Measurements from ENCODE around the gene CT47C1. TPM values are rescaled to one million over a fixed set of nuclear protein-coding genes. Genes with fewer than 3 reads are reported as not detected.

Gene CT47C1
- total and polyA plus RNA-seq, 10 of the 15 experiments (the other 5 are each of a cell fraction or from before 2014, with no cell fraction given): not detected

DNA sequence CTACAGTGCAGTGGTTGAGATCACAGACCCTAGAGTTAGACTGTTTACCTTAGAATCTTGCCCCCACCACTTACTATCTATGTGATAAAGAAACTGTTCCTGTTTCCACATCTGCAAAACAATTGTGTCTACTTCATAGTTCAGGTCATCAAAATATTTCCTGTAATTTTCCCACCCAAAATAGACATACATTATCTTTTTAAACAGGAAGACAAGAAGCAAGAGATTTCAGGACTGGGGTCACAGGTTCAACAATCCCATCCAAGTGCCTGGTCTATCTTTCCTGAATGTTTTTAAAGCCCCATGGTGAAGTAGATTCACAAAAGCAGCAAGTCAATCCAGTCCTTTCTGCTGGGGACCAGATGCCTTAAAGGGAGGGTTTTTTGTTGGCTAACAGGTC is 41.8 kb upstream of the CT47C1 start:
- Histone ChIP-seq H4K20me1 (ENCODE audit: control insufficient read depth, insufficient read depth) (no peaks in the 10 kb centered on the region), H3K27me3 (replicated peaks in 1 of 2; ENCODE audit: control insufficient read depth in 2 of 2, insufficient read depth in 2 of 2, low read length in 1 of 2) (no peaks in the 10 kb centered on the region), H3K27ac (ENCODE audit: control insufficient read depth, insufficient read depth) (no peak overlapping the region), H3K79me2 (ENCODE audit: control insufficient read depth, insufficient read depth, low read length) (no peaks in the 10 kb centered on the region), H3K4me1 (ENCODE audit: control insufficient read depth, insufficient read depth, low read length) (no peaks in the 10 kb centered on the region), H3K4me2 (ENCODE audit: control insufficient read depth, insufficient read depth) (no peak overlapping the region), H3K4me3 (no peak overlapping the region), H3K9ac (ENCODE audit: control insufficient read depth, insufficient read depth, low read length) (no peak overlapping the region), H2AFZ (ENCODE audit: control insufficient read depth, low read depth, low read length) (no peak overlapping the region), H3K9me3 (replicated peaks; ENCODE audit: control insufficient read depth, insufficient read depth, low read length) (no peaks in the 10 kb centered on the region), H3K36me3 (ENCODE audit: control insufficient read depth in 2 of 2, insufficient read depth in 2 of 2, low read length in 1 of 2) (no peaks in the 10 kb centered on the region)
- RAD21 ChIA-PET (ENCODE audit: unreplicated experiment): no interaction called here
- in situ Hi-C loops (cut with MboI) (no loop called here), intact Hi-C loops (cut with micrococcal nuclease; ENCODE audit: unreplicated experiment) (no loop called here)
- CTCF ChIA-PET: no interaction called here
- ATAC-seq: no peak
- POLR2A ChIA-PET: no interaction called here
- DNase-seq (ENCODE audit: low read depth, low spot score): no peak
- SMC1A ChIA-PET (ENCODE audit: uncharacterized antibody, unreplicated experiment): interaction anchor here (0.8 kb wide), 1 partner anchor 155 kb away, joined by 3 read pairs; no protein-coding TSS in a partner anchor
- BruUV-seq (replicated peaks): no TSS peak
- FAIRE-seq: no peak
- TF ChIP-seq NFXL1 (IDR thresholded peaks at IDR 0.05; ENCODE audit: borderline replicate concordance) (no peak), RAD51 (IDR thresholded peaks at IDR 0.05) (no peak), ZNF687 (IDR thresholded peaks at IDR 0.05) (no peak), POU2F2 (IDR thresholded peaks at IDR 0.05; ENCODE audit: borderline replicate concordance, low read depth, low read length) (no peak), NFYB (IDR thresholded peaks at IDR 0.05; ENCODE audit: insufficient read depth, low read depth, low read length) (no peak), CBX5 (IDR thresholded peaks at IDR 0.05; ENCODE audit: low read depth) (no peak), JUND (IDR thresholded peaks at IDR 0.05; ENCODE audit: low read depth, low read length) (no peak), ZBTB33 (IDR thresholded peaks at IDR 0.05) (no peak), GABPA (IDR thresholded peaks at IDR 0.05; ENCODE audit: low read depth) (no peak), HDAC2 (IDR thresholded peaks at IDR 0.05) (no peak), SREBF1 (IDR thresholded peaks at IDR 0.05; ENCODE audit: low read length) (no peak)
